Measurements from ENCODE around the gene PHF3. TPM values are rescaled to one million over a fixed set of nuclear protein-coding genes. Genes with fewer than 3 reads are reported as not detected.
"Not testable (repeated sequence)": the region's sequence is repeated elsewhere in the genome, so short reads cannot be mapped to it uniquely, and the experiment has no call there.

Gene PHF3
- total RNA-seq, 2 experiments from 2014 or later = 45.6 to 50.3 TPM

DNA sequence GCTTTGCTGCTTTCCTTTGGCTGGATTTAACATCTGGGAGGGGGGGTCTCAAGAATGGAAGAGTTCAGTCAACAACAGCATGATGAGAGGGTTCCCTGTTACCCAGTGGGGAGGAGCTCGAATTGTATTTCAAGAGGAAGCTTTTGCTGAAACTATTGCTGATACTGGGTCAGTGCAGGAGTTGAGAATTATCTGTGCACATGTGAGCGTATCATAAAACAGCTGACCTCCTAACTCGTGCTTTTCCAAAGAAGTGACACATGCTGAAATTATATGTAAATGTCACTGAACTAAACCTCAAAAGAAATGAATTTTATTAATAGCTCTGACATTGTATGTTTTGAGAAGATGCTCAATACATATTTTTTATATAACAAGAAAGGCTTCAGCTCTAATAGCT lies 96.3 kb downstream of the PHF3 start:
- ATAC-seq = no peak
- no peak for TF ChIP-seq CTCF (IDR thresholded peaks at IDR 0.05)
- intact Hi-C loops (cut with micrococcal nuclease) = no loop called here
- no peak for DNase-seq
- Mint-ChIP-seq H3K27ac (no peak overlapping the region), H3K27me3 (no peaks in the 10 kb centered on the region), H3K4me1 (ENCODE audit: low read depth) (no peaks in the 10 kb centered on the region), H3K9me3 (no peaks in the 10 kb centered on the region), H3K4me3 (no peak overlapping the region), H3K36me3 (ENCODE audit: low read depth) (no peaks in the 10 kb centered on the region)
- ChIA-PET POLR2A (no interaction called here), CTCF (interaction anchor here (1.7 kb wide), 1 partner anchor 134 kb away, joined by 8 read pairs; no protein-coding TSS in a partner anchor)

GRCh38 chr6:63732336-63732735 lies 96.7 kb downstream of the PHF3 start:
- ATAC-seq (no peak), DNase-seq (no peak)
- H3K36me3 Mint-ChIP-seq (ENCODE audit: low read depth) = no peaks in the 10 kb centered on the region
- no peak overlapping the region for H3K4me3 Mint-ChIP-seq
- TF ChIP-seq CTCF (IDR thresholded peaks at IDR 0.05) = no peak
- H3K4me1 Mint-ChIP-seq (ENCODE audit: low read depth) = no peaks in the 10 kb centered on the region
- H3K27me3 Mint-ChIP-seq = no peaks in the 10 kb centered on the region
- no peaks in the 10 kb centered on the region for H3K9me3 Mint-ChIP-seq
- POLR2A ChIA-PET = no interaction called here
- CTCF ChIA-PET = interaction anchor here (1.7 kb wide), 1 partner anchor 134 kb away, joined by 8 read pairs; no protein-coding TSS in a partner anchor
- intact Hi-C loops (cut with micrococcal nuclease) = no loop called here
- H3K27ac Mint-ChIP-seq = no peak overlapping the region

- Mint-ChIP-seq H3K36me3 (ENCODE audit: low read depth) (peaks cover 3% of the 10 kb centered on the region), H3K4me3 (no peak overlapping the region), H3K27ac (no peak overlapping the region), H3K27me3 (no peaks in the 10 kb centered on the region), H3K9me3 (peaks cover 6% of the 10 kb centered on the region), H3K4me1 (ENCODE audit: low read depth) (no peaks in the 10 kb centered on the region)
- ATAC-seq (no peak), DNase-seq (no peak)
- ChIA-PET CTCF (interaction anchor here (1.1 to 1.5 kb wide), 3 partner anchors 17 to 136 kb away, joined by 3 to 5 read pairs (median 3); no protein-coding TSS in a partner anchor), POLR2A (no interaction called here)
- intact Hi-C loops (cut with micrococcal nuclease) = no loop called here
- TF ChIP-seq CTCF (IDR thresholded peaks at IDR 0.05) = no peak
Measured at GRCh38 chr6:63734923-63735322, 99.3 kb downstream of the PHF3 start.

GRCh38 chr6:63738190-63738589 lies 102.6 kb downstream of the PHF3 start:
- H3K9me3 Mint-ChIP-seq; H3K4me3 Mint-ChIP-seq; POLR2A ChIA-PET; H3K27me3 Mint-ChIP-seq; CTCF ChIA-PET; H3K27ac Mint-ChIP-seq; H3K36me3 Mint-ChIP-seq (ENCODE audit: low read depth); intact Hi-C loops (cut with micrococcal nuclease); H3K4me1 Mint-ChIP-seq (ENCODE audit: low read depth); ATAC-seq; DNase-seq: not testable (repeated sequence)

DNA sequence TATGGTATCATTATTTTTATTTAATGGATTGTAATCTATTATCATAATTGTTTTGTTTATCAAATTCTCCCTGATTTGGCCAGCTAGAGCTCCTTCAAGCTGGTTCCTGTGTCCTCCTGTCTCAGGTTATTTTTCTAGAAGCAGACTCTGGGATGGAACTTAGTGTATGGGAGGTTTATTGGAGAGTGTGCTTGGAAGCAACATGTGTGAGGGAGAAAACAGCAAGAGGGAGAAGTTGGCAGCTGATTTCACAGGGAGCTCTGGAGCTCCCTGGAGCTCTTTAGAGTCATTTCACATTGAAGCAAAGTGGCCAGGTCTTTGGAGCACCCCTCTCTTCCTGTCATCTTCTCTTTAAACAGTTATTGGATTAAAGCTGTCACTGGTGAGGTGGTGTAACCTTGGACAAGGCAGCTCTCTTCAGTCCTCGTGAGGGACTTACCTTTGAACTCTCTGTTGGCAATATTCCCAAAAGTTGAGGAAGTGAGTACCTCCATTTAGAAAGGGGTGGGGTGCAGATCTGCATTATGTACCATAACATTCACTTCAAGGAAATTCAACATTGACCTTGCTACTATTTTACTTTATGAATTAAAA lies 103.6 kb downstream of the PHF3 start:
- Mint-ChIP-seq H3K9me3 (peaks cover 6% of the 10 kb centered on the region), H3K4me3 (no peak overlapping the region)
- CTCF ChIA-PET = no interaction called here

More for the DNA sequence above, 103.6 kb downstream of the PHF3 start:
- Mint-ChIP-seq H3K27ac (no peak overlapping the region), H3K36me3 (ENCODE audit: low read depth) (peaks cover 3% of the 10 kb centered on the region), H3K4me1 (ENCODE audit: low read depth) (no peaks in the 10 kb centered on the region), H3K27me3 (no peaks in the 10 kb centered on the region)
- ATAC-seq = no peak
- DNase-seq = no peak
- intact Hi-C loops (cut with micrococcal nuclease) = no loop called here
- TF ChIP-seq CTCF (IDR thresholded peaks at IDR 0.05) = no peak
- POLR2A ChIA-PET = no interaction called here

All from activated CD8-positive, alpha-beta T cell treated with anti-CD3 and anti-CD28 coated beads for 36 hours (primary cell).